ENCODE measurements around the gene SPEM1. TPM values are rescaled to one million over a fixed set of nuclear protein-coding genes. Genes with fewer than 3 reads are reported as not detected.

SPEM1 gene
- total RNA-seq, 4 donors from 2014 or later = not detected

- intact Hi-C loops (cut with DNase I) = no loop called here
- no peak within 1 kb of the TSS for H3K4me3 ChIP-seq (replicated peaks in 1 of 3)
- TF ChIP-seq CTCF (IDR thresholded peaks at IDR 0.05) (no peak), POLR2A (IDR thresholded peaks at IDR 0.05) (no peak)
- DNase-seq = no peak
- no peaks in the 10 kb centered on the region for H3K27me3 ChIP-seq
- H3K4me1 ChIP-seq = no peaks in the 10 kb centered on the region
- no peaks in the 10 kb centered on the region for H3K36me3 ChIP-seq
- H3K9me3 ChIP-seq = no peaks in the 10 kb centered on the region
- no peak within 1 kb of the TSS for H3K27ac ChIP-seq
- WGBS, 2 donors = 82 to 84% methylated on average over 5 to 7 of the region's 7 CpGs
Observed at GRCh38 chr17:7425316-7425715, 5.2 kb downstream of the SPEM1 start, which contains the start of gene SPEM2. Gene SPEM2 (plus strand): TSS chr17:7425616. CDS start chr17:7425689, 73 bp downstream.

- H3K9me3 ChIP-seq = no peaks in the 10 kb centered on the region
- no peaks in the 10 kb centered on the region for H3K27me3 ChIP-seq
- H3K36me3 ChIP-seq = no peaks in the 10 kb centered on the region
- 88 to 90% methylated on average over 3 of the region's 8 CpGs for WGBS, 2 donors
- no peak overlapping the region for H3K27ac ChIP-seq
- no peak for DNase-seq
- TF ChIP-seq CTCF (IDR thresholded peaks at IDR 0.05) (no peak), POLR2A (IDR thresholded peaks at IDR 0.05) (no peak)
- intact Hi-C loops (cut with DNase I) = no loop called here
- no peak overlapping the region for H3K4me3 ChIP-seq (replicated peaks in 1 of 3)
- no peaks in the 10 kb centered on the region for H3K4me1 ChIP-seq
Observed at GRCh38 chr17:7425756-7426155, 5.6 kb downstream of the SPEM1 start.

GRCh38 chr17:7426203-7426863 lies 6.2 kb downstream of the SPEM1 start:
- no peaks in the 10 kb centered on the region for H3K4me1 ChIP-seq
- 91 to 95% methylated on average over 29 to 33 of the region's 33 CpGs for WGBS, 2 donors
- no peaks in the 10 kb centered on the region for H3K9me3 ChIP-seq
- no peak overlapping the region for H3K27ac ChIP-seq
- no peak overlapping the region for H3K4me3 ChIP-seq (replicated peaks in 1 of 3)
- intact Hi-C loops (cut with DNase I) = no loop called here
- no peak for DNase-seq
- no peaks in the 10 kb centered on the region for H3K27me3 ChIP-seq
- H3K36me3 ChIP-seq = no peaks in the 10 kb centered on the region
- TF ChIP-seq CTCF (IDR thresholded peaks at IDR 0.05) (no peak), POLR2A (IDR thresholded peaks at IDR 0.05) (no peak)

- intact Hi-C loops (cut with DNase I) = no loop called here
- no peak overlapping the region for H3K4me3 ChIP-seq (replicated peaks in 1 of 3)
- TF ChIP-seq CTCF (IDR thresholded peaks at IDR 0.05) (no peak), POLR2A (IDR thresholded peaks at IDR 0.05) (no peak)
- no peak for DNase-seq
- no peaks in the 10 kb centered on the region for H3K27me3 ChIP-seq
- no peaks in the 10 kb centered on the region for H3K4me1 ChIP-seq
- H3K27ac ChIP-seq = no peak overlapping the region
- H3K9me3 ChIP-seq = no peaks in the 10 kb centered on the region
- H3K36me3 ChIP-seq = no peaks in the 10 kb centered on the region
- 89 to 94% methylated on average over 2 to 19 of the region's 29 CpGs for WGBS, 2 donors
Observed at GRCh38 chr17:7426896-7427489, 6.9 kb downstream of the SPEM1 start.

- intact Hi-C loops (cut with DNase I) = no loop called here
- WGBS, 2 donors = 89 to 92% methylated on average over 7 of the region's 7 CpGs
- H3K36me3 ChIP-seq = no peaks in the 10 kb centered on the region
Observed at GRCh38 chr17:7427549-7427948, 7.4 kb downstream of the SPEM1 start.

More at GRCh38 chr17:7427549-7427948, 7.4 kb downstream of the SPEM1 start:
- no peak overlapping the region for H3K27ac ChIP-seq
- H3K9me3 ChIP-seq = no peaks in the 10 kb centered on the region
- no peaks in the 10 kb centered on the region for H3K4me1 ChIP-seq
- DNase-seq = no peak
- H3K4me3 ChIP-seq (replicated peaks in 1 of 3) = no peak overlapping the region
- no peaks in the 10 kb centered on the region for H3K27me3 ChIP-seq
- TF ChIP-seq POLR2A (IDR thresholded peaks at IDR 0.05) (no peak), CTCF (IDR thresholded peaks at IDR 0.05) (no peak)

All from thyroid gland (tissue), 4 donors.